Uterus (tissue), 4 donors: Measurements from ENCODE around the gene OR2H1. TPM values are rescaled to one million over a fixed set of nuclear protein-coding genes. Genes with fewer than 3 reads are reported as not detected.

Experiments used
- DNase-seq, 2 donors: peaks; one replicate each; pipeline ENCODE4 v3.0.0-alpha.2; 2019 to 2020
- H3K27ac ChIP-seq, 2 donors: fragments of 200-600 bp; sonication (generic); 1 replicate in 1 of 2; 2 replicates in 1 of 2; pipeline ENCODE4 v1.5.1; 2016 to 2018
- H3K27me3 ChIP-seq, 2 donors: fragments of 200-600 bp; sonication (generic); one replicate each; pipeline ENCODE4 v1.5.1; 2018 to 2019; ENCODE audit warnings: control low read depth in 1 of 2
- H3K36me3 ChIP-seq, 2 donors: fragments of 200-600 bp; sonication (generic); one replicate each; pipeline ENCODE4 v1.5.1; 2019; ENCODE audit warnings: control low read depth in 1 of 2
- H3K4me1 ChIP-seq, 2 donors: fragments of 200-600 bp; sonication (generic); one replicate each; pipeline ENCODE4 v1.5.1; 2018 to 2019; ENCODE audit warnings: control low read depth in 1 of 2
- H3K4me3 ChIP-seq, 2 donors: fragments of 200-600 bp; sonication (generic); 1 replicate in 1 of 2; 2 replicates in 1 of 2; pipeline ENCODE4 v1.5.1; 2018 to 2019; ENCODE audit warnings: mild to moderate bottlenecking in 1 of 2
- H3K9me3 ChIP-seq, 2 donors: fragments of 200-600 bp; sonication (generic); one replicate each; pipeline ENCODE4 v1.5.1; 2019; ENCODE audit warnings: control low read depth in 1 of 2
- POLR2A ChIP-seq, 2 donors: fragments of 450-650 bp; IDR thresholded peaks; one replicate each; pipeline ENCODE4 v1.6.1; 2016; ENCODE audit warnings: antibody characterized with exemption in 2 of 2, mild to moderate bottlenecking in 1 of 2, moderate library complexity in 1 of 2
- intact Hi-C: fragments of 100-400 bp; cut with DNase I; formaldehyde crosslinking; loops from one replicate; pipeline ENCODE4 v1.15.1; 2023; ENCODE audit warnings: low total_unique reads
- total RNA-seq, 4 donors: library from RNA; depleted of rRNA in 3 of 4; stranded (reverse); fragments of >200 nt in 3 of 4; gene quantifications; one replicate each; pipeline versions ENCODE4 v1.1.0 to v1.2.4, GENCODE V29; 2014 to 2023
- TF ChIP-seq, protein P1 (sequence below), 4 experiments: fragments of 200-600 bp in 2 of 4; fragments of 450-650 bp in 2 of 4; sonication (generic) in 2 of 4; IDR thresholded peaks; one replicate each; pipeline ENCODE4 v1.5.1; 2016 to 2019; ENCODE audit warnings: antibody characterized with exemption in 4 of 4, mild to moderate bottlenecking in 2 of 4, moderate library complexity in 1 of 4
- donor health status: DM: yes; HTN: yes; CAD: no.

OR2H1 gene
- total RNA-seq, 4 donors from 2014 or later, result not detected

DNA sequence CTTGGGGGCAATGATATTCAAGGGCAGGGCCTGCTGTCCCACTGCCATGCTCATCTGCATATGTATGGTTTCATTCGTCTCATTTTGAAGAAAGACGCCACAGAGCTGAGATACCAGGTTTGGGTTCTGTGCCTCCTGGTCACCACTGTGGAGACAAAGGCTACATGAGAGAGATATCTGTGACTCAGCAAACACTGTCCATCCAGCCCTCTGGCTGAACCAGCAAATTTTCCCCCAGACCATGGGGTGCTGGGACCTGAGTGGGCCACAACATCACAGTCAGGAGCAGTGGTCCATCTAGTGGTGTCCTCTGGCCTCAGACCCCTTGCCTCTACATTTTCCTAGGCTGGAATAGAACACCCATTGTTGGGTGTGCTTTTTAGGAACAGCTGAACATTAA is 30.7 kb downstream of the OR2H1 start, which contains the start of gene MAS1L:
MAS1L (minus strand) TSS at position 297 of the 400 bp plus-strand sequence; CDS start at position 243, 54 bp downstream.
- H3K27me3 ChIP-seq, result no peaks in the 10 kb centered on the region
- intact Hi-C loops, result no loop called here
- no peak for DNase-seq
- no peaks in the 10 kb centered on the region for H3K4me1 ChIP-seq
- H3K27ac ChIP-seq, result no peak within 1 kb of the TSS
- TF ChIP-seq, protein P1, sequence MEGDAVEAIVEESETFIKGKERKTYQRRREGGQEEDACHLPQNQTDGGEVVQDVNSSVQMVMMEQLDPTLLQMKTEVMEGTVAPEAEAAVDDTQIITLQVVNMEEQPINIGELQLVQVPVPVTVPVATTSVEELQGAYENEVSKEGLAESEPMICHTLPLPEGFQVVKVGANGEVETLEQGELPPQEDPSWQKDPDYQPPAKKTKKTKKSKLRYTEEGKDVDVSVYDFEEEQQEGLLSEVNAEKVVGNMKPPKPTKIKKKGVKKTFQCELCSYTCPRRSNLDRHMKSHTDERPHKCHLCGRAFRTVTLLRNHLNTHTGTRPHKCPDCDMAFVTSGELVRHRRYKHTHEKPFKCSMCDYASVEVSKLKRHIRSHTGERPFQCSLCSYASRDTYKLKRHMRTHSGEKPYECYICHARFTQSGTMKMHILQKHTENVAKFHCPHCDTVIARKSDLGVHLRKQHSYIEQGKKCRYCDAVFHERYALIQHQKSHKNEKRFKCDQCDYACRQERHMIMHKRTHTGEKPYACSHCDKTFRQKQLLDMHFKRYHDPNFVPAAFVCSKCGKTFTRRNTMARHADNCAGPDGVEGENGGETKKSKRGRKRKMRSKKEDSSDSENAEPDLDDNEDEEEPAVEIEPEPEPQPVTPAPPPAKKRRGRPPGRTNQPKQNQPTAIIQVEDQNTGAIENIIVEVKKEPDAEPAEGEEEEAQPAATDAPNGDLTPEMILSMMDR (IDR thresholded peaks at IDR 0.05), result no peak
- no peak for TF ChIP-seq POLR2A (IDR thresholded peaks at IDR 0.05)
- H3K9me3 ChIP-seq, result no peaks in the 10 kb centered on the region
- no peak within 1 kb of the TSS for H3K4me3 ChIP-seq
- no peaks in the 10 kb centered on the region for H3K36me3 ChIP-seq

- Histone ChIP-seq H3K4me3 (no peak overlapping the region), H3K36me3 (no peaks in the 10 kb centered on the region), H3K27ac (no peak overlapping the region), H3K9me3 (no peaks in the 10 kb centered on the region), H3K4me1 (no peaks in the 10 kb centered on the region), H3K27me3 (no peaks in the 10 kb centered on the region)
- TF ChIP-seq, protein P1 (IDR thresholded peaks at IDR 0.05), result no peak
- TF ChIP-seq POLR2A (IDR thresholded peaks at IDR 0.05), result no peak
- intact Hi-C loops, result no loop called here
- DNase-seq, result no peak
These were observed 31.9 kb downstream of the OR2H1 start for GRCh38 chr6:29488874-29489273.

DNA sequence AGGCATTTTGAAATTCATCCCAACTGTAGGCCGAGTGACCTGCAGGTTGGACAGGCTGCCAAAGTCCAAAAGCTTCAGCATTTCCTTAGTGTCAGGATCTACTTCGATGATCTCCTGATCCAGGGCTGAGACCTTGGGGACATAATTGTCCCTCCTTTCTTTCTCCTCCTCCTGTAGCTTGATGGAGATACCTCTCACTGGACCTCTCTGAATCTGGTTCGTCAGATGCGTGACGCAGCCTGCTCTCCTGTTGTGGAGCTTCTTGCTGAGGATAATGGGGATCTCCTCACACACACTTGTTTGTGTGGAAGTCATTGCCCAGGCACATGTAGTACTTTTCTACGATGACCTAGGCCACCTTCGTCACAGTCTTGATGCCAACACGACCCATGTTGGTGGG is 32.3 kb downstream of the OR2H1 start:
- intact Hi-C loops, result no loop called here
- no peak for DNase-seq
- no peak overlapping the region for H3K4me3 ChIP-seq
- no peaks in the 10 kb centered on the region for H3K36me3 ChIP-seq
- TF ChIP-seq, protein P1 (IDR thresholded peaks at IDR 0.05), result no peak
- TF ChIP-seq POLR2A (IDR thresholded peaks at IDR 0.05), result no peak
- no peak overlapping the region for H3K27ac ChIP-seq
- no peaks in the 10 kb centered on the region for H3K9me3 ChIP-seq
- no peaks in the 10 kb centered on the region for H3K27me3 ChIP-seq
- no peaks in the 10 kb centered on the region for H3K4me1 ChIP-seq

GRCh38 chr6:29490055-29490454 is 33.1 kb downstream of the OR2H1 start:
- Histone ChIP-seq H3K36me3 (no peaks in the 10 kb centered on the region), H3K27me3 (no peaks in the 10 kb centered on the region), H3K4me3 (no peak overlapping the region), H3K4me1 (no peaks in the 10 kb centered on the region), H3K9me3 (no peaks in the 10 kb centered on the region), H3K27ac (no peak overlapping the region)
- DNase-seq, result no peak
- intact Hi-C loops, result no loop called here
- TF ChIP-seq, protein P1 (IDR thresholded peaks at IDR 0.05), result no peak
- TF ChIP-seq POLR2A (IDR thresholded peaks at IDR 0.05), result no peak

GRCh38 chr6:29490552-29490951 is 33.6 kb downstream of the OR2H1 start:
- TF ChIP-seq, protein P1 (IDR thresholded peaks at IDR 0.05), result no peak
- TF ChIP-seq POLR2A (IDR thresholded peaks at IDR 0.05), result no peak
- Histone ChIP-seq H3K4me3 (no peak overlapping the region), H3K36me3 (no peaks in the 10 kb centered on the region), H3K4me1 (no peaks in the 10 kb centered on the region), H3K27me3 (no peaks in the 10 kb centered on the region), H3K27ac (no peak overlapping the region), H3K9me3 (no peaks in the 10 kb centered on the region)
- intact Hi-C loops, result no loop called here
- DNase-seq, result no peak
